Brain microvascular endothelial cell (primary cell): Measurements from ENCODE around the gene GP1BB.

Experiments used
- DNase-seq: peaks from one replicate; pipeline ENCODE4 v3.0.0-alpha.2; 2020
- H3K27ac ChIP-seq: fragments of 250-450 bp; sonication (Bioruptor Pico); 2 replicates; pipeline ENCODE4 v1.5.1; 2020; ENCODE audit warnings: mild to moderate bottlenecking, moderate library complexity
- H3K27me3 ChIP-seq: fragments of 250-450 bp; sonication (Bioruptor Pico); replicated peaks from 2 replicates; pipeline ENCODE4 v1.5.1; 2020; ENCODE audit warnings: mild to moderate bottlenecking
- H3K36me3 ChIP-seq: fragments of 250-450 bp; sonication (Bioruptor Pico); replicated peaks from 2 replicates; pipeline ENCODE4 v1.5.1; 2020; ENCODE audit warnings: mild to moderate bottlenecking
- H3K4me3 ChIP-seq: 2 replicates; pipeline ENCODE4 v1.5.1; 2011; ENCODE audit warnings: low read depth, mild to moderate bottlenecking, control low read depth, low read length, moderate library complexity
- in situ Hi-C: cut with HindIII; loops from 2 replicates; pipeline ENCODE4 v1.10.0; 2017; ENCODE audit warnings: low sequenced_read_pairs, low pct_ligation_motif_present
- TF ChIP-seq, protein P1 (sequence below): IDR thresholded peaks from 2 replicates; pipeline ENCODE4 v1.5.1; 2011; ENCODE audit warnings: low read depth, mild to moderate bottlenecking, moderate library complexity, low read length, control low read depth, inconsistent platforms; ENCODE audit errors: missing control alignments

The GP1BB gene

DNA sequence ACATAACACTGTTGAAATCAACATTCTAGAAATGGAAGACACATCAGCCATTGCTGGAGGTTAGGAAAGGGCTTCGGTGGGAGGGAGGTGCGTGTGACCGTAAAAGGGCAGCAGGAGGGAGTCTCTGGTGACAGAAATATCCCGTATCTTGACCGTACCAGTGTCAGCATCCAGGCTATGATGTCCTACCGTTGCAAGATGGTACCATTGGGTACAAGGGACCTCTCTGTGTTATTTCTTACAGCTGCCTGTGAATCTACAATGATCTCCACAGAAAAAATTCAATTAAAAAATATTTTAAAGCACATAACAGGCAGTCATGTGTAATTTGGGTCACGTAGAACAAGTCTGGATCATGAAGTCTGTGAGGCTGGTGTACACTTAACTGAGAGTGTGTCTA is 36.4 kb upstream of the GP1BB start:
- H3K27ac ChIP-seq = no peak overlapping the region
- H3K4me3 ChIP-seq = no peak overlapping the region
- no peaks in the 10 kb centered on the region for H3K36me3 ChIP-seq
- TF ChIP-seq, protein P1, sequence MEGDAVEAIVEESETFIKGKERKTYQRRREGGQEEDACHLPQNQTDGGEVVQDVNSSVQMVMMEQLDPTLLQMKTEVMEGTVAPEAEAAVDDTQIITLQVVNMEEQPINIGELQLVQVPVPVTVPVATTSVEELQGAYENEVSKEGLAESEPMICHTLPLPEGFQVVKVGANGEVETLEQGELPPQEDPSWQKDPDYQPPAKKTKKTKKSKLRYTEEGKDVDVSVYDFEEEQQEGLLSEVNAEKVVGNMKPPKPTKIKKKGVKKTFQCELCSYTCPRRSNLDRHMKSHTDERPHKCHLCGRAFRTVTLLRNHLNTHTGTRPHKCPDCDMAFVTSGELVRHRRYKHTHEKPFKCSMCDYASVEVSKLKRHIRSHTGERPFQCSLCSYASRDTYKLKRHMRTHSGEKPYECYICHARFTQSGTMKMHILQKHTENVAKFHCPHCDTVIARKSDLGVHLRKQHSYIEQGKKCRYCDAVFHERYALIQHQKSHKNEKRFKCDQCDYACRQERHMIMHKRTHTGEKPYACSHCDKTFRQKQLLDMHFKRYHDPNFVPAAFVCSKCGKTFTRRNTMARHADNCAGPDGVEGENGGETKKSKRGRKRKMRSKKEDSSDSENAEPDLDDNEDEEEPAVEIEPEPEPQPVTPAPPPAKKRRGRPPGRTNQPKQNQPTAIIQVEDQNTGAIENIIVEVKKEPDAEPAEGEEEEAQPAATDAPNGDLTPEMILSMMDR = no peak
- peaks cover 2% of the 10 kb centered on the region for H3K27me3 ChIP-seq
- no peak for DNase-seq
- in situ Hi-C loops = no loop called here

DNA sequence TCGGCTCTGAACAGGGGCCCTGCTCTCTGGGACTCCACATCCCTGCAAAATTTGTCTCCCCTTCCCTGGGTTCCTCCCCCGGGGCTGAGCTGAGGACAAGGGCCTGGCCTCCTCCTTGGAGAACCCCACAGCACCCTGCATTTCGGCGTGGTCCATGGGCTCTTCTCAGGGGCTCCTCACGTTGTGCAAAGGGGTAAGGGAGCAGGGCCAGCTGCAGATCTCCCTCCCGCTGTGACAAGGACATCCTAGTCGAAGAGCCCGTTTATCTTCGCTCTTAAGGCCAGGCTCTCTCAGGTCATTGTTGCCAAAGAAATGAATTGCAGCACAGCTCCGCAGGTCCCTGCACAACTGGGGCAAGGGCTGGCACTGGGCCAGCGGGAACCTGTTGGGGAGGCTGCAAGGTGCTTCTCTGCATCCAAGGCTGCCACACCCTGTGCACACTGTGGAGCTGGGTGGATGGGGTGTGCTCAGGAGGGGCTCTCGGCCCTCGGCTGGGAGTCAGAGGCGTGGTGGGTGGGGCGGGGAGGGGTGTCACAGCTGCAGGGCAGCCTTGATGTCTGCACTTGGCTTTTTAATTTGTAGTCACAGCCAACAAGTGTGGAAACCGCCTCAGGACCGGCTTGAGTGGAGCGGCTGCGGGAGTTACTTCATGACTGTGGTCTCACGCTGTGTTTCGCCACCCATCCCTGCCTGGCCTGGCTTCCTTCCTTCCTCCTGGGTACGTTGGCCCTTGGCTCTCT is 35.6 kb upstream of the GP1BB start:
- H3K27me3 ChIP-seq = peaks cover 2% of the 10 kb centered on the region
- H3K36me3 ChIP-seq = no peaks in the 10 kb centered on the region
- TF ChIP-seq, protein P1 = no peak
- no peak overlapping the region for H3K27ac ChIP-seq
- no peak for DNase-seq
- in situ Hi-C loops = no loop called here
- H3K4me3 ChIP-seq = no peak overlapping the region

DNA sequence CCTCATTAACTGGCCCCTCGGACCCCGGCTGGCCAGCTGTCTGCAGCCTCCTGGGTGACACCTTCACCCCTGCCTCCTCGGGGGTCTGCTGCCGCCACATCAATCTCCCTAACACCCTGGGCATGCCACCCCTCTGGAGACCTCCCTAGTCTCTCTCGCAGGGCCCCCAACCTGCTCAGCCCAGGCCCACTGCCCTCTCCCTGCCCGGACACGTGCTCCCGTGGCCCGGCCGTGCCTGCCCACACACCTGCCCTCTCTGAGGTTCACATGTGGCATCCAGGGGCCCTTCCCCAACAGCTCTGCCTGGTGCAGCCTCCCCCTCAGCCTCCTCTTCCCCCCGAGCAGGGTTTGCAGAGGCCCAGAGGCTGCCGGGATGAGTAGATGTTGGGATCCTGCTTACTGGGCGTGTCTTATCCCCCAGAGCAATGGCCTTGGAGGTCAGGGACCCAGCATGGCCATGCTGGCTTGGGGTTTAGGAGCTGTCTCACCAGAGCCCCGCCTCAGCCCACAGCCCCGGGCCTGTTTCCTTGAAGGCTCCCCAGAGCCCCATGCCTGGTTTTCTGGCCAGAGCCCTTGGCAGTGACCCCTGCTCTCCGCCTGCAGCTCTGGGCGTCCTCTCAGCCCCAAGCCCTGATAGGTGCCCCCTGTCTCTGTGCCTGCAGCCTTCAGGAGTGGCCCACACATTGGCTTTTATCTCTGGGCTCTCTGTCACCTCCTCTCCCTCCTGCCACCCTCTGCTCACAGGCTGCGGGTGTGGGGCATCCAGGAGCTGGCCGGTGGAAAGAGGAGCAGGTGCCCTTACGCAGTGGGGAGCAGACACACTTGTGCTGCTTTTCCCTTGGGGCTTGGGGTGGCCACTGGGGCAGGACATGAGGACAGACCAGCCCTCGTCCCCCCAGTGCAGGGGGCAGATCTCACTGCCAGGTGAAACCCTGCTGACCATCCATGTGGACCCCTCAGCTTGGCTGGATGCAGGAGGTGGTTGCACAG is 34.7 kb upstream of the GP1BB start:
- no peak for DNase-seq
- no peak overlapping the region for H3K4me3 ChIP-seq
- in situ Hi-C loops = no loop called here
- no peak overlapping the region for H3K27ac ChIP-seq
- TF ChIP-seq, protein P1 = no peak
- H3K27me3 ChIP-seq = peaks cover 2% of the 10 kb centered on the region
- no peaks in the 10 kb centered on the region for H3K36me3 ChIP-seq

DNA sequence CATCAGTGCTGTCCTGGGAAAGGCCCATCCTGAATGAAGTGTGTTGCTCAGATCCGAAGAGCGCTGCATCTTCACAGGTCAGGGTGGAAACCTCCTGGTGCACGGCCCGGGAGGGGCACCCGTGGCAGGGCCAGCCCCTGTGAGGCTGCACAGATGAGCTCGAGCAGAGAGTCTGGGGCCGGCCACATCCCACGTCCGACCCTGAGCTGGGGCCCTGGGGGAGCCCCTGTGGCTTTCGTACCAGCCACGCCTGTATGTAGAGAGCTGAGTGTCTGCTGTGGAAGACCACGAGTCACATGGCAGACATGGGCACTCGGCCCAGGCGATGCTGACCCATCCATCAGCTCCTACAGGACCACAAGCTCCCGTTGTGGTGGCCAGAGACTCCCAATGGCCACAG is 33.9 kb upstream of the GP1BB start:
- no peak for DNase-seq
- Histone ChIP-seq H3K27ac (no peak overlapping the region), H3K27me3 (peaks cover 2% of the 10 kb centered on the region), H3K4me3 (no peak overlapping the region), H3K36me3 (no peaks in the 10 kb centered on the region)
- in situ Hi-C loops = no loop called here
- TF ChIP-seq, protein P1 = no peak

DNA sequence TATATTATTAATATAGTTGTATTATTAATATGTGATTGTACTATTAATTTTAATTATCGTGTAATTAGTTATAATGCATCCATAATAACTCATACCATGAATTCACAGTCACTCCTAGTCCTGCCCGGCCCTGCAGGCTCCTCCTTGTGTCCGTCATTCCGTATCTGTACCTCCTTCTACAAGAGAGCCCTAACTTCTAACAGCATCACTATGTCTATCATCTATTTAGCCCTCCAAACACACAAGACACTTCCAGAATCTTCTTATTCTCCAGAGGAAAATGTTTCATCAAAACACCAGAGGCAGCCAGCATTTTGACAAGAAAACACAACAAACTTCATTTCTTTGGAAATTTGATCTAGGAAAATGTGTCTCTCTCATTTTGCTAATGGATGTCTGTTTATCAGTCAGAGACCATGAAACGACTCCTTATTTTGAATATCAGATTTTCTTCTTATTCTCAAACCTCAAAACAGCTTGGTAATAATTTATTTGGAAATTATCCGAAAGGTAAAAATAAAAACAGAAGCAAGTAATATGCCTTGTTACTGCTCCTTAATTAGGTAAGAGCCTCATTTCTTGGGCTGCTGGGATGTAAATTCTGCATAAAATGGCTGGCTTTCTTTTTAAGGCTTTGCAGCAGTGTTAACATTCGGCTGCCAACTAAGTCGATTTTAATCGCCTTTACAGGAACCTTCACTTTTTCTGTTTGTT is 32.2 kb upstream of the GP1BB start:
- TF ChIP-seq, protein P1 = no peak
- no peak overlapping the region for H3K4me3 ChIP-seq
- no peak for DNase-seq
- H3K36me3 ChIP-seq = no peaks in the 10 kb centered on the region
- H3K27ac ChIP-seq = no peak overlapping the region
- in situ Hi-C loops = no loop called here
- H3K27me3 ChIP-seq = peaks cover 2% of the 10 kb centered on the region
